ENCODE measurements around the gene DEF6. TPM values are rescaled to one million over a fixed set of nuclear protein-coding genes. Genes with fewer than 3 reads are reported as not detected.
A peak's percentile ranks its signal among the peaks of the same experiment; 100 is the strongest.

Gene DEF6
- total and polyA plus RNA-seq, 7 donors = 0.43 to 1.6 (median 0.69) TPM

DNA sequence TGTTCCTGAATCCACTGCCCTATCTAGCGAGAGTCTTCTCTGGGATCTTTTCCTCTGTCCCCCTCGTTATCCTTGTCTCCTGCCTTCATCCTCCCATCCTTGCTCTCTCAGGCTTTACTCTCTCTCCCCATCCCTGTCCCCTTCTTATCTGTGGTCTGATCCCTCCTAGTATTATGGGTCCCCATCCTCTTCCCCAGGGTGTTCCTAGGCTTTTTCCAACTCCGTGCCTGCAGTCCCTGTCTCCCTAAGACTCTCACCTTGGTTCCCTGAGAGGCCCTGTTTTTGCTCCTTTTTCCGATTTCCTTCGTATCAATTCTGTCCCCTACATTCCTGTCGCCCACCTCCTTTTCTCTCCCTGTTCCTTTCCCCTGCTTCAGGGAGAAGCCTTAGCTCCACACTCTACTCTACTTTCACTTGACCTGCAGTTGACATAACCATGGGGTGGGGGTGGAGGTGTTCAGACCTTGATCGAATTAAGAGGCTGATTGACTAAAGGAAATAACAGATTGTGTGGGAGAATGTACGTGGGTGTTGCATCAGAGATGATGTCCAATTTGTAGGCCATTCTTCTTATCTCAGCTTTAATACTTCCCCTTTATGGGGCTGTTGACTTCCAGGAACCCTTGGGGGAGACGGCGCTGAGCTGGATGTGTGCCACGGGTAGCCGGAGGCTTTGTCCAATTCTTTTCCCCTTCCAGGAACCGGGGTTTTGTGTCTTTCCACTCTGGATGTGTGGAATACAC, 45.6 kb downstream of the DEF6 start:
- no peaks in the 10 kb centered on the region for H3K27me3 ChIP-seq (ENCODE audit: insufficient read depth in 3 of 3, low read length in 2 of 3)
- H3K4me1 ChIP-seq = peaks cover 44% of the 10 kb centered on the region
- intact Hi-C loops (cut with DNase I) = loop anchor here (2.0 to 5.0 kb wide), 4 partner anchors 28 to 124 kb away; partner anchors contain the start of gene RPL10A (in 1 of the 2)
- H3K4me3 ChIP-seq = peak overlapping the region; percentile 99
- ATAC-seq (peak in 2 of 4 donors; percentile 2 to 4), DNase-seq (peak; percentile 45 to 82)
- peak overlapping the region; percentile 99 for H3K27ac ChIP-seq
- H3K36me3 ChIP-seq (ENCODE audit: insufficient read depth in 1 of 2, low read depth in 1 of 2) = peaks cover 14 to 21% of the 10 kb centered on the region in 2 donors
- TF ChIP-seq, protein P1, sequence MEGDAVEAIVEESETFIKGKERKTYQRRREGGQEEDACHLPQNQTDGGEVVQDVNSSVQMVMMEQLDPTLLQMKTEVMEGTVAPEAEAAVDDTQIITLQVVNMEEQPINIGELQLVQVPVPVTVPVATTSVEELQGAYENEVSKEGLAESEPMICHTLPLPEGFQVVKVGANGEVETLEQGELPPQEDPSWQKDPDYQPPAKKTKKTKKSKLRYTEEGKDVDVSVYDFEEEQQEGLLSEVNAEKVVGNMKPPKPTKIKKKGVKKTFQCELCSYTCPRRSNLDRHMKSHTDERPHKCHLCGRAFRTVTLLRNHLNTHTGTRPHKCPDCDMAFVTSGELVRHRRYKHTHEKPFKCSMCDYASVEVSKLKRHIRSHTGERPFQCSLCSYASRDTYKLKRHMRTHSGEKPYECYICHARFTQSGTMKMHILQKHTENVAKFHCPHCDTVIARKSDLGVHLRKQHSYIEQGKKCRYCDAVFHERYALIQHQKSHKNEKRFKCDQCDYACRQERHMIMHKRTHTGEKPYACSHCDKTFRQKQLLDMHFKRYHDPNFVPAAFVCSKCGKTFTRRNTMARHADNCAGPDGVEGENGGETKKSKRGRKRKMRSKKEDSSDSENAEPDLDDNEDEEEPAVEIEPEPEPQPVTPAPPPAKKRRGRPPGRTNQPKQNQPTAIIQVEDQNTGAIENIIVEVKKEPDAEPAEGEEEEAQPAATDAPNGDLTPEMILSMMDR (IDR thresholded peaks at IDR 0.05) = no peak
- WGBS, 3 donors = 7 to 8% (median 8%) methylated on average over 13 of the region's 13 CpGs
- no peaks in the 10 kb centered on the region for H3K9me3 ChIP-seq

DNA sequence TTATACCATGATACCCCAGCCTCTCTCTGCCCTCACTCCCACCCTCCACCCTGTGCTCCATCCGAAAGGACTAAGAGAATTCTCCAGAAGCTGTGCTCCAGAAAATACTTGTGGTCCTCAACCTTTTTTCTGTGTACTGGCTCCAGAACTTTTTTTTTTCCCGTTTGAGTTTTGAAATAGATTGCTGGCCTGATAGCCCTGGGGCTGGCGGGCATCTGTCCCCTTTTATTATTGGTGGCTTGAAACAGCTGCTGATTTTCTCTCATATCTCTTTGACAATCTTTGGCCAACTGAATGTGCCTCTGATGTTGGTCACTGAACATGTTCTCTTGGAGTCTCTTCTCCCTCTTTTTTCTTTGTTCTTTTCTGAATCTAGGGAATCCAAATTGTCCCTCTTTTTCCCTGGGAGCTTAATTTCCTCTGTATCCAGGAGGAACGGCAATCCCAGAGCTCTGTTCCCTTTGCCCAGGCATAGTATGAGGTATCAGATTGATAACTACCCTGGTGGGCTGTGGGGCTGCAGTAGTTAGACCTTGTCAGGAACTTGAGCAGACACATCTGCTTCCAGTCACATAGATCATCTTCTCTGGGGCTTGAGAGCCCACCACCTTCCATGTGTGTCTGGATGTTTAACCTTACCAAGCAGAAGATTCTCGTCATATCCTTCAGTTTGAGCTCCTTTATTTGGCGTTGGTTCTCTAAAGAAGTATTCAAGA, 46.4 kb downstream of the DEF6 start:
- H3K4me3 ChIP-seq = peak overlapping the region; percentile 99
- peaks cover 14 to 28% of the 10 kb centered on the region in 2 donors for H3K36me3 ChIP-seq (ENCODE audit: insufficient read depth in 1 of 2, low read depth in 1 of 2)
- intact Hi-C loops (cut with DNase I) = loop anchor here (2.0 to 5.0 kb wide), 4 partner anchors 27 to 123 kb away; partner anchors contain the start of gene RPL10A (in 1 of the 2)
- H3K9me3 ChIP-seq = no peaks in the 10 kb centered on the region
- ATAC-seq = no peak
- H3K4me1 ChIP-seq = peaks cover 44% of the 10 kb centered on the region
- peak overlapping the region; percentile 99 for H3K27ac ChIP-seq
- TF ChIP-seq, protein P1 (IDR thresholded peaks at IDR 0.05) = no peak
- WGBS, 3 donors = 43 to 48% (median 47%) methylated on average over 6 of the region's 6 CpGs
- no peaks in the 10 kb centered on the region for H3K27me3 ChIP-seq (ENCODE audit: insufficient read depth in 3 of 3, low read length in 2 of 3)
- DNase-seq = no peak

DNA sequence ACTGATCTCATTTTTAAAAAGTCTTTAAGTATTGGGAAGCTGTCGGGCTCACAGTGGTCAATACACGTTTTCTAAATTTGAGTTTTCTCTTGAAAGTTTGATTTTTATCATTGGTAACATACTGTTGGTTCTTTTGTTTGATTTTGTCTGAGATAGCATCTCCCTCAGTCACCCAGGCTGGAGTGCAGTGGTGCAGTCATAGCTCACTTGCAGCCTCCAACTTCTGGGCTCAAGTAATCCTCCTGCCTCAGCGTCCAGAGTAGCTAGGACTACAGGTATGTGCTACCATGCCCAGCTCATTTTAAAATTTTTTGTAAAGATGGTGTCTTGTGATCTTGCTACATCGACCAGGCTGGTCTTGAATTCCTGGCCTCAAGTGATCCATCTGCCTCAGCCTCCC, 53.8 kb downstream of the DEF6 start:
- H3K27ac ChIP-seq = no peak overlapping the region
- peaks cover 24 to 67% of the 10 kb centered on the region in 2 donors for H3K36me3 ChIP-seq (ENCODE audit: insufficient read depth in 1 of 2, low read depth in 1 of 2)
- H3K4me1 ChIP-seq = peaks cover 25% of the 10 kb centered on the region
- DNase-seq (no peak), ATAC-seq (no peak)
- TF ChIP-seq, protein P1 (IDR thresholded peaks at IDR 0.05) = no peak
- H3K4me3 ChIP-seq = no peak overlapping the region
- intact Hi-C loops (cut with DNase I) = no loop called here
- no peaks in the 10 kb centered on the region for H3K9me3 ChIP-seq
- 91 to 97% (median 94%) methylated on average over 4 of the region's 4 CpGs for WGBS, 3 donors
- H3K27me3 ChIP-seq (ENCODE audit: insufficient read depth in 3 of 3, low read length in 2 of 3) = no peaks in the 10 kb centered on the region

DNA sequence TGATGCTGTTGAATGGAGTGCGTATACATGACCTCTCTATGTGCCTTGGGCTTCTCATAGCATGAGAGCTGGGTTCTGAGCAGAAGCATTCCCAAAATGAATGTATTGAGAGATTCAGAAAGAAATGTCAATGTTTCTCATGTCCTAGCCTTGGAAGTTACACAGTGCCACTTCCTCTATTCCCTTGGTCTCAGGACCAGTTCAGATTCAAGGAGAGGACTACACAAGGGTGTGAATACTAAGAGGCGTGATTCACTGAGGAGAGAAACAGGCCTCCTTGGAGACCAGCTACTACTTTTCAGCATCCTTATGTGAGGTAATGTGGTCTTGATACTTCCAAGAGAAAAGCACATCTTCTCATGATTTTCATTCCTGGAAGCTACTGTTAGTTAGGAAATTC, 55.1 kb downstream of the DEF6 start:
- H3K27ac ChIP-seq = no peak overlapping the region
- DNase-seq = no peak
- H3K4me1 ChIP-seq = peaks cover 28% of the 10 kb centered on the region
- H3K36me3 ChIP-seq (ENCODE audit: insufficient read depth in 1 of 2, low read depth in 1 of 2) = peaks cover 17 to 67% of the 10 kb centered on the region in 2 donors
- no peak overlapping the region for H3K4me3 ChIP-seq
- TF ChIP-seq, protein P1 (IDR thresholded peaks at IDR 0.05) = no peak
- 97 to 100% (median 98%) methylated on average over 2 of the region's 2 CpGs for WGBS, 3 donors
- H3K27me3 ChIP-seq (ENCODE audit: insufficient read depth in 3 of 3, low read length in 2 of 3) = no peaks in the 10 kb centered on the region
- no peaks in the 10 kb centered on the region for H3K9me3 ChIP-seq
- intact Hi-C loops (cut with DNase I) = no loop called here
- no peak for ATAC-seq

Data from psoas muscle (tissue), 8 donors.